ENCODE results near the gene RIMBP3B.
"Not testable (repeated sequence)": the region's sequence is repeated elsewhere in the genome, so short reads cannot be mapped to it uniquely, and the experiment has no call there.

The RIMBP3B gene

DNA sequence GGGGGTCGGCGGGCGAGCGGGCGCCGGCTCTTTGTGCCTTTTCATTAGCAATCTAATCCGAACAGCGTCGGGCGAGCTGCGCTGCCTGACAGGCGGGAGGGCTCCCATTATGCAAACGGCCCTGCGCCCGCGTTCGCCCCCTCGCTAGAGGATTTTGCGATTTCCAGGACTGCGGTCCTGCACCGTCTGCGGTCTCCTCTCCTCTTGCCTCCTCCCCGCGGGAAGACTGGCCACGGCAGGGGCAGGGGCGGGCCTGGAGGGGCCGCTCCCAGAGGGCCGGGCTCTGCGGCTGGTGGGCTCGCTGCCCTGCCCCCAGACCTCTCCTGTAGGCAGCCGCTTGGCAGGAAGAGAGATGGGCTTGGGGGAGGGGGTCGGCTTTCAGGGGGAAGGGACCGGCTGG, 34.3 kb downstream of the RIMBP3B start:
- not testable (repeated sequence) for DNase-seq (ENCODE audit: low spot score)

DNA sequence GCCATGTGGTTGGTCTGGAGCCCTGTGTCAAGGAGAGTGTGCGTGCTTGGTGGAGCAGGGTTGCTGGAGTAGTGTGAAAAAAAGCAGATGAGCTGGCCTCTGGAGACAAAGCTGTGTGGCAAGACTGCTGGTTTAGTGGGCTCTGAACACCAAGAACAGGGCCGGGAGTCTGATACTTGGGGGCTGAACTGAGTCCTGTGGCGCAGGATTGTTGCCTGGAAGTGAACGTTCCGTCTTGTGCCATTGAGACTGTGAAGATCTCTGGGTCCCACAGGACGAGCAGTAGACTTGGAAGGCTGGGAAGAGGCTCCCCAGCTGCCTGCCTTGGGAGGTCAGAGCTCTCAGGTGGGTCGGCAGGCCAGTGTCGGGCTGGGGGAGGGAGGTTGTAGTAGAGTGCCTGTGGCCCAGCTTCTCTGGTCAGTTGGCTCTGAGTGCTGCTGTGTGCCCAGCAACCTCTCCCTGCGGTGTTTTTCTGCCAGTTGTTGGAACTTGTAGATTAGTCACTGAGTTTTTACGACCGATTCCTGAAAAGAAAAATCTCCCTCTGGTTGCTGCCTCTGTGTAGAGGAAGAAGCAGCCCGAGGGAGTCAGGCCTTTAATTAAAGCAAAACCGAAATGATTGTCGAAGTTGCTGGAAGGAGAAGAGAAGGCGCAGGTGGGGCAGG, 35.6 kb downstream of the RIMBP3B start:
- not testable (repeated sequence) for DNase-seq (ENCODE audit: low spot score)

- not testable (repeated sequence) for DNase-seq (ENCODE audit: low spot score)
Measured at GRCh38 chr22:21420180-21420763, 36.7 kb downstream of the RIMBP3B start.

DNA sequence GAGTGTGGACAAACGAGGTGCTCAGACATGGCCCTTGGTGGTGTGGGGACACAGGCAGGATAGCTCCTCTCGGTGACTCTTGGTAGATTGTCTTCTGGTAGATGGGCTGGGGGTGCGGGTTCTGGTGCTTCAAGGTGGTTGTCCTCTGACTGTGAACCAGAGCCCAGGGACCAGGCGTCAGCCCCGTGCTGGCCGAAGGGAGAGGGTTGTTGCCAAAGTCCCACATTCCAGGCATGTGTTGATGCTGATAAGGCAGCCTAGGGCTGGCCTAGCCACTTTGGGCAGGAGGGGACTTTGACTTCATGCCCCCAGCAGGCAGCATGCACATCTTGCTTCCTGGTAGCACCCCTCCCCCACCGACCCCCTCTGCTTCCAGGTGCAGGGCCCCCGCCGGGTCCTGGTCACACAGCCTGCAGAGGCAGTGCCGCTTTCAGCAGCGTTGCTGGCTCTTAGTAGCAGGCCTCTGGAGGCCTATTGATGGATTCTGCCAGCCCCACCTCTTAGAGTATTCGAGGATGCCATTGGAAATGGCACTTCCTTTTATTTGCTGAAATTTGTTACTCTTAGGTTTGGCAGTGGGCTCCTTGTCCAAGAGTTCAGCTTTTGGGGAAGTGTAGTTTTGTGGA, 40.6 kb downstream of the RIMBP3B start:
- not testable (repeated sequence) for DNase-seq (ENCODE audit: low spot score)

- not testable (repeated sequence) for DNase-seq (ENCODE audit: low spot score)
Measured at GRCh38 chr22:21434378-21435233, 51.1 kb downstream of the RIMBP3B start.

GRCh38 chr22:21435998-21436810, 52.7 kb downstream of the RIMBP3B start:
- DNase-seq (ENCODE audit: low spot score) = not testable (repeated sequence)

GRCh38 chr22:21438013-21438412, 54.5 kb downstream of the RIMBP3B start:
- not testable (repeated sequence) for DNase-seq (ENCODE audit: low spot score)
